H1 (cell line): ENCODE results near the gene PRRT1B. TPM values are rescaled to one million over a fixed set of nuclear protein-coding genes. Genes with fewer than 3 reads are reported as not detected.

Source experiments
- CTCF ChIA-PET: fragments of 300-600 bp; sonication (Branson Sonifier 250); formaldehyde crosslinking; loops from one replicate; lab custom pipeline; 2021; ENCODE audit not compliant: partially characterized antibody; lab: Charles Lee
- POLR2A ChIA-PET: fragments of 300-600 bp; sonication (Branson Sonifier 250); formaldehyde crosslinking; loops from one replicate; lab custom pipeline; 2021; ENCODE audit warnings: inconsistent platforms; ENCODE audit not compliant: partially characterized antibody; lab: Charles Lee
- DNase-seq, 2 experiments: peaks; one replicate each; pipeline versions ENCODE4 v3.0.0 to v3.0.0-alpha.2; 2010 to 2022; ENCODE audit warnings: low spot score in 2 of 2, low read depth in 1 of 2, mixed read lengths in 1 of 2
- FAIRE-seq: peaks from 2 replicates; lab custom pipeline; 2011; peaks lifted over from hg19 to GRCh38; lab: Jason Lieb, UNC
- H2AFZ ChIP-seq: 2 replicates; pipeline ENCODE4 v1.8.1; 2012; ENCODE audit warnings: low read length, inconsistent platforms
- H2AK5ac ChIP-seq: 2 replicates; pipeline ENCODE4 v1.6.1; 2013; ENCODE audit warnings: low read depth, low read length
- H2BK120ac ChIP-seq: replicated peaks from 2 replicates; pipeline ENCODE3; 2013; ENCODE audit warnings: low read depth, low read length, inconsistent platforms
- H2BK12ac ChIP-seq: 2 replicates; pipeline ENCODE4 v1.6.1; 2013; ENCODE audit warnings: low read depth, low read length
- H2BK15ac ChIP-seq: 2 replicates; pipeline ENCODE4 v1.6.1; 2013; ENCODE audit warnings: low read length
- H2BK20ac ChIP-seq: 2 replicates; pipeline ENCODE4 v1.6.1; 2013; ENCODE audit warnings: low read length
- H2BK5ac ChIP-seq: 2 replicates; pipeline ENCODE4 v1.6.1; 2013; ENCODE audit warnings: low read depth, low read length
- H3K14ac ChIP-seq: 2 replicates; pipeline ENCODE4 v1.6.1; 2013; ENCODE audit warnings: inconsistent platforms; ENCODE audit not compliant: insufficient read length
- H3K18ac ChIP-seq: 2 replicates; pipeline ENCODE4 v1.6.1; 2013; ENCODE audit warnings: low read length; ENCODE audit errors: extremely low read depth
- H3K23ac ChIP-seq: 2 replicates; pipeline ENCODE4 v1.6.1; 2013; ENCODE audit warnings: inconsistent platforms; ENCODE audit not compliant: insufficient read length
- H3K23me2 ChIP-seq: 2 replicates; pipeline ENCODE4 v1.6.1; 2013; ENCODE audit warnings: low read depth, low read length
- H3K27ac ChIP-seq: 2 replicates; pipeline ENCODE4 v1.6.1; 2011; ENCODE audit warnings: low read depth, low read length, inconsistent platforms
- H3K27me3 ChIP-seq, 4 experiments: replicated peaks in 1 of 4; 1 replicate in 1 of 4; 2 replicates in 3 of 4; pipeline versions ENCODE4 v1.6.1 to v1.8.1; 2011 to 2013; ENCODE audit warnings: low read length in 3 of 4, mild to moderate bottlenecking in 3 of 4, inconsistent platforms in 2 of 4, mixed read lengths in 2 of 4, moderate library complexity in 1 of 4; ENCODE audit not compliant: control insufficient read depth in 3 of 4, insufficient read depth in 3 of 4; ENCODE audit errors: extremely low read depth in 1 of 4
- H3K36me3 ChIP-seq, 4 experiments: 2 replicates each; pipeline versions ENCODE4 v1.6.1 to v1.8.1; 2011 to 2013; ENCODE audit warnings: mild to moderate bottlenecking in 4 of 4, low read length in 3 of 4, moderate library complexity in 2 of 4, control low read depth in 1 of 4, inconsistent platforms in 1 of 4; ENCODE audit not compliant: insufficient read depth in 4 of 4, control insufficient read depth in 2 of 4
- H3K4ac ChIP-seq: replicated peaks from 2 replicates; pipeline ENCODE3; 2013; ENCODE audit warnings: low read length, low read depth, mixed read lengths, inconsistent platforms; ENCODE audit not compliant: insufficient read length
- H3K4me1 ChIP-seq, 4 experiments: replicated peaks in 1 of 4; 1 replicate in 1 of 4; 2 replicates in 3 of 4; pipeline versions ENCODE4 v1.6.1 to v1.8.1; 2011 to 2013; ENCODE audit warnings: low read length in 3 of 4, inconsistent platforms in 2 of 4, mixed read lengths in 1 of 4; ENCODE audit not compliant: insufficient read depth in 4 of 4, control insufficient read depth in 3 of 4
- H3K4me2 ChIP-seq, 2 experiments: 2 replicates each; pipeline versions ENCODE4 v1.6.1 to v1.8.1; 2011 to 2013; ENCODE audit warnings: low read depth in 2 of 2, low read length in 2 of 2, control low read depth in 1 of 2, inconsistent platforms in 1 of 2, mild to moderate bottlenecking in 1 of 2; ENCODE audit not compliant: insufficient read depth in 1 of 2
- H3K4me3 ChIP-seq, 4 experiments: fragments of 200-600, 300-600 bp in 1 of 4; sonication (generic), shearing (Covaris generic), sonication (Bioruptor Twin) in 1 of 4; 2 replicates each; pipeline versions ENCODE4 v1.5.1 to v1.8.1; 2011 to 2016; ENCODE audit warnings: low read length in 4 of 4, low read depth in 3 of 4, control low read depth in 2 of 4, inconsistent platforms in 2 of 4, mild to moderate bottlenecking in 2 of 4, mixed read lengths in 1 of 4, moderate library complexity in 1 of 4; ENCODE audit not compliant: insufficient read depth in 2 of 4; ENCODE audit errors: extremely low read depth in 1 of 4
- H3K56ac ChIP-seq: replicated peaks from 2 replicates; pipeline ENCODE3; 2013; ENCODE audit warnings: low read depth, mild to moderate bottlenecking, mixed read lengths, low read length, inconsistent platforms; ENCODE audit not compliant: insufficient read length
- H3K79me1 ChIP-seq: 2 replicates; pipeline ENCODE4 v1.6.1; 2013; ENCODE audit warnings: low read depth, low read length, control low read depth
- H3K79me2 ChIP-seq, 2 experiments: 2 replicates each; pipeline versions ENCODE4 v1.6.1 to v1.8.1; 2012 to 2013; ENCODE audit warnings: low read length in 2 of 2, mild to moderate bottlenecking in 2 of 2, inconsistent platforms in 1 of 2; ENCODE audit not compliant: insufficient read depth in 2 of 2, control insufficient read depth in 1 of 2
- H3K9ac ChIP-seq, 4 experiments: replicated peaks in 1 of 4; 1 replicate in 1 of 4; 2 replicates in 3 of 4; pipeline versions ENCODE4 v1.6.1 to v1.8.1; 2011 to 2013; ENCODE audit warnings: low read depth in 3 of 4, low read length in 3 of 4, control low read depth in 2 of 4, mild to moderate bottlenecking in 2 of 4, moderate library complexity in 2 of 4, inconsistent platforms in 1 of 4; ENCODE audit errors: extremely low read depth in 1 of 4
- H3K9me3 ChIP-seq, 2 experiments: 2 replicates each; pipeline versions ENCODE4 v1.6.1 to v1.8.1; 2012 to 2013; ENCODE audit warnings: mild to moderate bottlenecking in 2 of 2, moderate library complexity in 2 of 2, control low read depth in 1 of 2, inconsistent platforms in 1 of 2, low read depth in 1 of 2, low read length in 1 of 2, mixed read lengths in 1 of 2; ENCODE audit not compliant: insufficient read depth in 2 of 2
- H4K20me1 ChIP-seq, 2 experiments: replicated peaks in 1 of 2; 2 replicates each; pipeline versions ENCODE3 to v1.8.1; 2011 to 2013; ENCODE audit warnings: inconsistent platforms in 2 of 2, low read length in 2 of 2, mild to moderate bottlenecking in 1 of 2; ENCODE audit not compliant: insufficient read depth in 2 of 2, control insufficient read depth in 1 of 2
- H4K5ac ChIP-seq: 2 replicates; pipeline ENCODE4 v1.6.1; 2013; ENCODE audit warnings: low read length, low read depth, mixed read lengths, inconsistent platforms; ENCODE audit not compliant: insufficient read length
- H4K8ac ChIP-seq: 2 replicates; pipeline ENCODE4 v1.8.0; 2013; ENCODE audit warnings: mild to moderate bottlenecking, moderate library complexity, low read length, inconsistent platforms; ENCODE audit not compliant: insufficient read depth; ENCODE audit errors: extremely low read depth
- H4K91ac ChIP-seq: replicated peaks from 2 replicates; pipeline ENCODE3; 2013; ENCODE audit warnings: low read length, mixed read lengths, inconsistent platforms; ENCODE audit not compliant: insufficient read length
- EP300 ChIP-seq, 2 experiments: IDR thresholded peaks; 1 replicate in 1 of 2; 2 replicates in 1 of 2; pipeline ENCODE4 v1.6.1; 2011 to 2012; ENCODE audit warnings: low read depth in 2 of 2, low read length in 2 of 2, mild to moderate bottlenecking in 2 of 2, borderline replicate concordance in 1 of 2, inconsistent platforms in 1 of 2, moderate library complexity in 1 of 2
- GABPA ChIP-seq: IDR thresholded peaks from 2 replicates; pipeline ENCODE4 v1.6.1; 2011; ENCODE audit warnings: mild to moderate bottlenecking, low read length, moderate library complexity, borderline replicate concordance; ENCODE audit not compliant: insufficient read depth
- HDAC6 ChIP-seq: IDR thresholded peaks from one replicate; pipeline ENCODE4 v1.7.1; 2012; ENCODE audit warnings: low read depth, mild to moderate bottlenecking, inconsistent platforms, low read length, moderate library complexity
- SAP30 ChIP-seq: fragments of 300-600 bp; sonication (generic); IDR thresholded peaks from 2 replicates; pipeline ENCODE4 v1.7.1; 2012; ENCODE audit warnings: low read length, moderate library complexity, mild to moderate bottlenecking, inconsistent platforms; ENCODE audit not compliant: insufficient read depth, insufficient replicate concordance
- WGBS, 2 experiments: shearing (Covaris generic) in 1 of 2; methylation state at CpG; one replicate each; pipeline versions ENCODE4 v1.1.6 to v1.1.7; 2013 to 2015; ENCODE audit warnings: low lambda C conversion rate in 2 of 2, mixed read lengths in 2 of 2, inconsistent platforms in 1 of 2, low coverage in 1 of 2, missing lambda C conversion rate in 1 of 2; ENCODE audit not compliant: insufficient replicate concordance in 2 of 2, insufficient coverage in 1 of 2, insufficient read length in 1 of 2; ENCODE audit errors: extremely low coverage in 1 of 2, missing lambda C conversion rate in 1 of 2; 5-methylcytosine and 5-hydroxymethylcytosine counted together
- polyA plus RNA-seq, 7 experiments: library from polyadenylated mRNA; depleted of rRNA in 3 of 7; stranded (reverse) in 5 of 7; unstranded in 2 of 7; fragments of >200 nt in 5 of 7; fragments of 200-250 nt in 2 of 7; gene quantifications; 1 replicate in 5 of 7; 2 replicates in 1 of 7; 4 replicates in 1 of 7; pipeline versions ENCODE4 v1.2.1 to v1.2.3, GENCODE V29; 2011 to 2013; ENCODE audit warnings: missing spikeins in 2 of 7, mixed read lengths in 2 of 7
- total RNA-seq: library from RNA; stranded (reverse); fragmentation: NEBNext Ultra II Directional; extraction: Animal tissue kit (Norgen Biotek cat#: 25700); gene quantifications from 2 replicates; pipeline ENCODE4 v1.2.1, GENCODE V29; 2021

The PRRT1B gene
- total and polyA plus RNA-seq, 2 of the 8 experiments (the other 6 are each of a cell fraction or from before 2014, with no cell fraction given): 0.30 to 1.2 TPM

GRCh38 chr9:131496844-131497405 lies 48.4 kb upstream of the PRRT1B start:
- Histone ChIP-seq H3K27ac (no peak overlapping the region), H3K36me3 (peaks cover 54 to 72% (median 68%) of the 10 kb centered on the region in 4 experiments)
- CTCF ChIA-PET: interaction anchor here (0.7 to 3.0 kb wide), 9 partner anchors 9 to 90 kb away, joined by 3 to 14 read pairs (median 4); no protein-coding TSS in a partner anchor

More at GRCh38 chr9:131496844-131497405, 48.4 kb upstream of the PRRT1B start:
- no peak overlapping the region for H3K4ac ChIP-seq
- H3K23ac ChIP-seq: no peak overlapping the region
- FAIRE-seq (no peak), DNase-seq (no peak)
- TF ChIP-seq SAP30: no peak
- TF ChIP-seq HDAC6: no peak
- no peak for TF ChIP-seq EP300 (IDR thresholded peaks at IDR 0.05; ENCODE audit: borderline replicate concordance in 1 of 2, low read depth in 2 of 2, low read length in 2 of 2)
- no peak for TF ChIP-seq GABPA
- POLR2A ChIA-PET: interaction anchor here (0.5 to 1.4 kb wide), 4 partner anchors 12 to 34 kb away, joined by 3 to 6 read pairs (median 3); partner anchors contain the start of gene UCK1
- H3K23me2 ChIP-seq: no peaks in the 10 kb centered on the region
- no peaks in the 10 kb centered on the region for H3K9me3 ChIP-seq
- no peak overlapping the region for H2BK120ac ChIP-seq
- peaks cover 2% of the 10 kb centered on the region for H3K79me1 ChIP-seq
- H3K4me3 ChIP-seq: no peak overlapping the region
- no peak overlapping the region for H4K91ac ChIP-seq
- H3K79me2 ChIP-seq: no peaks in the 10 kb centered on the region; a peak in 1 of 4 replicates
- H2BK12ac ChIP-seq: no peak overlapping the region
- no peak overlapping the region for H3K56ac ChIP-seq
- H3K4me1 ChIP-seq: no peaks in the 10 kb centered on the region
- 90% methylated on average over 9 of the region's 10 CpGs; no CpG with 5 or more reads in 1 of the 2 experiments for WGBS, 2 experiments
- H4K20me1 ChIP-seq: peaks cover 5 to 19% of the 10 kb centered on the region in 2 experiments
- no peak overlapping the region for H2BK20ac ChIP-seq
- H3K27me3 ChIP-seq: no peaks in the 10 kb centered on the region
- no peak overlapping the region for H3K4me2 ChIP-seq
- no peak overlapping the region for H2BK15ac ChIP-seq
- H3K9ac ChIP-seq: no peak overlapping the region; a peak in 1 of 7 replicates
- H2AK5ac ChIP-seq: no peak overlapping the region
- H2AFZ ChIP-seq: no peak overlapping the region
- H3K14ac ChIP-seq: no peak overlapping the region
- no peak overlapping the region for H4K5ac ChIP-seq
- H2BK5ac ChIP-seq: no peak overlapping the region
- peak overlapping the region; percentile 74 for H4K8ac ChIP-seq
- H3K18ac ChIP-seq: no peak overlapping the region
